GM21825 (cell line): Measurements from ENCODE around the gene UNC5B.
"Not testable (repeated sequence)": the region's sequence is repeated elsewhere in the genome, so short reads cannot be mapped to it uniquely, and the experiment has no call there.

Source experiments
- ATAC-seq: cut with Tn5 transposase; IDR thresholded peaks from one replicate; pipeline ENCODE4 v1.9.1; 2021; ENCODE audit warnings: mild to moderate bottlenecking, moderate library complexity; ENCODE audit not compliant: unreplicated experiment

The UNC5B gene

GRCh38 chr10:71207578-71207977 is 4.8 kb upstream of the UNC5B start:
- no peak for ATAC-seq

DNA sequence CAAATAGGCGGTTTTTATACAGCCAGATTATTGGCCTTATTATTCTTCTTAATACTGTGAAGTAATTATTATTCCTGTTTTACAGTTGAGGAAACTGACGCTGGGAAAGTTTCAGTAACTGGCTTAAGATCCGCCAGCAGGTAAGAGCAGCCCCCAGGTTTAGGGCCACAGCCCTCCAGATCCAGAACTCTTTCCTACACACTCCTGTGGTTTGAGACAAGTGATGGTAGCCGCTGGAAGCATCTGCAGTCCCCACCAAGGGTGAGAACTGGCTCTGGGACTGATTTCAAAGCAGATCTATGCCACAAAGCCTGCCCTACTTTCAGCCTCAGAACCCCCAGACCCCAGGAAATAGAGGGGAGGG is 3.0 kb upstream of the UNC5B start:
- ATAC-seq, result no peak

DNA sequence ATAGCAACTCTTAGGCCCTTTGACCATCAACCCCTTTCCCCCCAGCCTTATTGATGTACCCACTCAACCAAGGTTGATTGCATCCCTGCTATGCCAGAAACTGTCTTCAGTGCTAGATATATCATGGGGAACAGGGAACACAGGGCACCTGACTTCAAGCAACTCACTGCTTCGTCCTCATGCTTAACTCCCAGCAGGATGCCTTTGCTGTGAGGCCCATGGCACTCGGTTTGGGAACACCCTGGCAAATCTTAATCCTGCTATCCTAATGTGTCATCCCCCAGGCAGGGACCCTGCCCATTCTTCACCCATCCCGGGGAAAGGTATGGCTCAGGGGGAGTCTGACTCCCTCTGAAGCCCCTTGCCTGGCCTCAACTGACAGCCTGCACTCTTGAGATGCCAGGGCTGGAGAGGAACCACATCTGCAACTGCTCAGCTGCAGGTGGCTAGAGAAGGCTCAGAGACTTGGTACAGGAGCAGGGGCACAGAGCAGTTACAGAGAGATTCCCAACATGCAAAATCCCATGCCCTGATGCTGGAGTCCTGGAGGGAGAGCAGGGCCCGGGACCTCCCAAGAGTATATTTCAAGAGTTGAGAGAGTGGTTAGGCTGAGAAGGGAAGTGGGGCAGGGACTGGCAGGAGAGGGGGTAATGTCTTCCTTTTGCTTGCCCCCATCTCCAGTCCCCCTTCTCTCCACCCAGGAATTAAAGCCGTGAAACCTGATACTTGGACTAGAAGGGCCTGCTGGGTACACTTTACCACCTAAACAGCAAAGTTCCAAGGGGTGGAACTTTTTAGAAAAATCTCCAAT is 2.4 kb upstream of the UNC5B start:
- no peak for ATAC-seq

DNA sequence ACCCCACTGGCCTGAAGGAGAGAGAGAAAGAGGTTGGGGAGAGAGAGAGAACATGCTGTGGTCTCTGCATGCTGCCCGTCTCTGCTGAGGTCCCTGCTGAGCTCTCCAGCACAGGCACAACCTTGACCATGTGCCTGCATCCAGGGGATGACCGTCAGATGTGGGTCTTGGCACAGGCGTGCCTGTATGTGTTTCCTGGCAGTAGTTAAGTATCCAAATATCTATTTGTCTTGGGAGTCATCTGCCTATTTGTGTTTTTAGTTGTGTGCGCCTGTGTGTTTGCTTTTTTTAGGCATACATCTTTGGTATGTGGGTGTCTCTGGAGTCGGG is 1.9 kb upstream of the UNC5B start:
- ATAC-seq, result no peak

DNA sequence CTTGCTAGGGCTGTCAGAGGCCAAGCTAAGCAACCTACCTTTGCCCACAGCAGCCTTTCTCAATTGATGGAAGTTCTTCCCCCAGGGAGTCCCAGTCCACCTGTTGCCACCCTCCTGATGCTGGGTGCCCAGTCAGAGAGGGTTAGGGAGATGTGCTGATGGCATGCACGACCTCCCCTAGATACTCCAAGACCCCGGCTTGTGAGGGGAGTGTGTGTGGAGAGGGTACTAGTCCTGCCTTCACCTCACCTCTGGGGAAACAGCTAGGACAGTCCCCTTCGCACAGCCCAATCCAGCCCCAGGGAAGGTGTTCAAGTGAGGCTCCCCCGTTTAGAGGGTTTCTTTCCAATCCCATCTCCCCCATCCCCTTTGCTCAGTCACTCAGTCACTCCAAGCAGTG is 1.3 kb upstream of the UNC5B start:
- no peak for ATAC-seq

DNA sequence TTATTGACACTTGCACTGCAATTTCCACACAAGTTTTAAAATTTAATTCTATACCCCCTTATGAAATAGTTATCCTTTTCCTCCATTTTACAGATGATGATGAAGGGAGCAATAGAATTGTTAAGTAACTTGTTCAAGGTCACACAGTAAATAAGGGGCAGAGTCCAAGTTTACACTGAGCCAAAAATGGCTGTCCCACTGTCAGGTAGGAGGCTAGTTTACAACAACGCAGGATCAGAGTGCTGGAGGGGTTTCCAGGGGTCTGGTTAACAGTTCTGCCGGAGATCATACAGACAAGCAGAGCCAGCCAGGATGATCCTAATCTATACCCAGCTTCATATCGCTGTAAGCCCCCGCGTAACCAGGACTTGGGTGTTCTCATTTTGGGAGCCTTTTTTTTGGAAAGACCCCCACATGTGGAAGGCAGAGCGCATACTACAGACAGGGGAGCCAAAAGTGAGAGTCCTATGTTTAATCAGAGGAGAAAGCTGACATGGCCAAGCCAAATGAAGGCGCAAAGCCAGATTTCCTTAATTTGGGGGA is 524 bp upstream of the UNC5B start:
- no peak for ATAC-seq

GRCh38 chr10:71213127-71213621 is 804 bp downstream of the UNC5B start:
- no peak for ATAC-seq

- ATAC-seq, result no peak
Observed at GRCh38 chr10:71213761-71214440, 1.5 kb downstream of the UNC5B start.

GRCh38 chr10:71214641-71215559 is 2.5 kb downstream of the UNC5B start:
- no peak for ATAC-seq

DNA sequence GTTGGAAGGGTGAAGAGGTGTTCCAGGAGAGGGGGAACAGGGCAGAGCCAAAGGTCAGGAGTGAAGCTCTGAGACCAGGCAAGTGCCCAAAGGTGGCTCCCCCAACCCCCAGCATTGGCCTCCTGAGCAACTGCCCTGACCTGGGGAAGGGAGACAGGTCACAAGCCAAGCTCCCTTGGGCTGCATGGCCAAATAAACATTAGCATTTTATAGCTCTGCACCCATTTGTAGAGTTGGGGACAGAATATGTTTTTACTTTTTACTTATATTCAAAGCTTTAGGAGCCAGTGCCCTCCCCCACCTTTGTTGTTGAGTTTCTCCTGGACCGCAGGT is 4.0 kb downstream of the UNC5B start:
- no peak for ATAC-seq

- no peak for ATAC-seq
Observed at GRCh38 chr10:71216751-71217265, 4.4 kb downstream of the UNC5B start.

GRCh38 chr10:71217266-71218045 is 5.1 kb downstream of the UNC5B start:
- no peak for ATAC-seq

DNA sequence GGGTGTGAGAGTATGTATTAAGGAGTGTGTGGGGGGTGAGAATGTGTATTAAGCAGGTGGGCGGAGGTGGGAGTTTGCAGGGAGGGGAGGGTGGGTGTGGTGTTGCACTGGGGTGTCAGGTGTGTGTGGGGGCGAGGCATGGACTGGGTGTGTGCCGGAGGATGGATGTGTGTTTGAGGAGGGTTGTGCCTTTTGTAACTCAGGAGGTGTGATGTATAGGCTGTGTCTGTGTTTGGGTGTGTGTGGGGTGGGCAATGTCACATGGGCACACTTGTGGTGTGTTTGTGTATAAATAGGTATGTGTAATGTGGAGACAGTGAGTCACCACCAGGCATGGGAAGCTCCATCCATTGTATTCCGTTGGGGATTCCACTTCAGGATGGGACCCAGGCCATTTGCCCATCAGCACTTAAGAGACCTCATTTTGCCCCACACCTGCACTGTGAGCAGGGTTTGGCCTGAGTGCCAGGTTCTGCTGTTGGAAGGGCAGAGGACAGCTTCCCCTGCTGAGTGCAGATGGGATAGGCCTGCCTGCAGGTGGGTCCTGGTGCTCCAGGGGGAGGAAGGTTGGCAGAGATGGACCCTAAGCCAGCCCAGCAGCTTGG is 5.8 kb downstream of the UNC5B start:
- ATAC-seq, result no peak

- ATAC-seq, result no peak
Observed at GRCh38 chr10:71218651-71219050, 6.3 kb downstream of the UNC5B start.

DNA sequence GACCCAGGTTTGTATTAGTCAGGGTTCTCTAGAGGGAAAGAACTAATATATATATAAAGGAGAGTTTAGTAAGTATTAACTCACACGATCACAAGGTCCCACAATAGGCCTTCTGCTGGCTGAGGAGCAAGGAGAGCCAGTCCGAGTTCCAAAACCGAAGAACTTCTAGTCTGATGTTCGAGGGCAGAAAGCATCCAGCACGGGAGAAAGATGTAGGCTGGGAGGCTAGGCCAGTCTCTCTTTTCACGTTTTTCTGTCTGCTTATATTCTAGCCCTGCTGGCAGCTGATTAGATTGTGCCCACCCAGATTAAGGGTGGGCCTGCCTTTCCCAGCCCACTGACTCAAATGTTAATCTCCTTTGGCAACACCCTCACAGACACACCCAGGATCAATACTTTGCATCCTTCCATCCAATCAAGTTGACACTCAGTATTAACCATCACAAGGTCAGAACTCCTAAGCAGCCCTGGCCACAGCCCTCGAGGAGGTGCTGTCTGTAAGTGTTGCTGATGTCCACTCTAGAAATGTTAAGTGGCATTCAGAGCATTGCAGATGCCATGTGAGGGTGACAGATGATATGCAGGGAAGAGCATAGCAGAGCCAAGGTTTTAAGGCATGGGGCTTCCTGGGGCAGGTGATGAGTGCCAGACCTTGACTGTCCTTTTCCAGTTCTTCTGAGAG is 7.0 kb downstream of the UNC5B start:
- ATAC-seq, result not testable (repeated sequence)

DNA sequence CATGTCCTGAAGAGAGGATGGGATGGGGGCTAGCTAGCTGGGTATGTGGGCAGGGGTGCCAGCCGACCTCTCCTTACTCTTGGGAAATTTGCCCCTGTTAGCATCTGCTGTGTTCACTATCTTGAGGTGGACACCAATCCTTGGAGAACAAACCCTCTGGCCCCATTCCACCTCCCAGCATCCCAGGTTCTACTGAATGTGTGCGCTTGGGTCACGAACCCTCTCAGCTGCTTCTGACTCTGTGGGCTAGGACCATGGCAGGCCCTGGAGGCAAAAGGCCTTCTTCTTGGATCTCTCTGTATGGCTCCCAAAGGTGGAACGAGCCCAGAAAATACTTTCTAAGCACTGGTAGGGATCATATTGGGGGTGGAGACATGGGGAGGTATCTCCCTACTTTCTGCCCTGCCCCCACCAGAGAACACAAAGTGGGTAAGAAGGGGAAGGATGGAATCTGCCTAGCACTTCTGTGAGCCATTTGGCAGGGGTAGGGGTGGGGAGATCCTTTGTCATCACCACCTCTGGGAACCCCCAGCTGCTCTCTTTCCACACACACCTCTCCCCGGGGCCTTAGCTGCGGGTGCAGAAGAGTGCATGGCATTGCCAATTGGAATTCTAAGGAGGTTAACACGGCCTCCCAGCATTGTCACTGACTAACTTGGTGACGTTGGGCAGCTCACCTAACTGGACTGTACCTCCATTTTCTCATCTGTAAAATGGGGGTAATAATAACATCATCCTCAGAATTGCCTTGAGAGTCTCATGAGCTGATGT is 7.7 kb downstream of the UNC5B start:
- no peak for ATAC-seq

GRCh38 chr10:71220689-71221540 is 8.5 kb downstream of the UNC5B start:
- ATAC-seq, result no peak
